BJ (cell line): ENCODE measurements around the gene GPR17. TPM values are rescaled to one million over a fixed set of nuclear protein-coding genes. Genes with fewer than 3 reads are reported as not detected.

Experiments
- CTCF ChIA-PET: fragments of 350-600 bp; formaldehyde crosslinking; extraction: SDS; loops from one replicate; lab custom pipeline; 2021; ENCODE audit warnings: antibody characterized with exemption, inconsistent platforms; lab: Yijun Ruan, JAX
- POLR2A ChIA-PET: fragments of 300-600 bp; sonication (Branson Sonifier 250); formaldehyde crosslinking; extraction: SDS; loops from one replicate; lab custom pipeline; 2021; ENCODE audit warnings: antibody characterized with exemption; lab: Charles Lee
- DNase-seq: peaks from one replicate; pipeline ENCODE4 v3.0.0-alpha.2; 2011; ENCODE audit warnings: low read depth
- H3K27me3 ChIP-seq: 2 replicates; pipeline ENCODE4 v1.6.0; 2011; ENCODE audit warnings: low read length; ENCODE audit not compliant: control insufficient read depth, insufficient read depth
- H3K36me3 ChIP-seq: 2 replicates; pipeline ENCODE4 v1.5.1; 2011; ENCODE audit warnings: low read length; ENCODE audit not compliant: control insufficient read depth, insufficient read depth
- H3K4me3 ChIP-seq: 2 replicates; pipeline ENCODE4 v1.5.1; 2011; ENCODE audit warnings: low read depth, mild to moderate bottlenecking, control low read depth, low read length
- CTCF ChIP-seq: IDR thresholded peaks from 2 replicates; pipeline ENCODE4 v1.5.1; 2011; ENCODE audit warnings: low read depth, mild to moderate bottlenecking, control low read depth, inconsistent platforms, low read length, moderate library complexity; ENCODE audit not compliant: insufficient read depth
- polyA minus RNA-seq: library from RNA; depleted of rRNA, polyadenylated mRNA; stranded (reverse); fragments of >200 nt; gene quantifications from 2 replicates; pipeline ENCODE4 v1.2.3, GENCODE V29; 2011; rRNA and poly(A)+ RNA removed
- polyA plus RNA-seq: library from polyadenylated mRNA; depleted of rRNA; stranded (reverse); fragments of >200 nt; gene quantifications from 2 replicates; pipeline ENCODE4 v1.2.3, GENCODE V29; 2011; rRNA removed

GPR17 gene, protein sequence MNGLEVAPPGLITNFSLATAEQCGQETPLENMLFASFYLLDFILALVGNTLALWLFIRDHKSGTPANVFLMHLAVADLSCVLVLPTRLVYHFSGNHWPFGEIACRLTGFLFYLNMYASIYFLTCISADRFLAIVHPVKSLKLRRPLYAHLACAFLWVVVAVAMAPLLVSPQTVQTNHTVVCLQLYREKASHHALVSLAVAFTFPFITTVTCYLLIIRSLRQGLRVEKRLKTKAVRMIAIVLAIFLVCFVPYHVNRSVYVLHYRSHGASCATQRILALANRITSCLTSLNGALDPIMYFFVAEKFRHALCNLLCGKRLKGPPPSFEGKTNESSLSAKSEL
- not detected in 2 replicates for polyA plus RNA-seq
- not detected in 2 replicates for polyA minus RNA-seq

- ChIA-PET CTCF (interaction anchor here (2.8 kb wide), 1 partner anchor 54 kb away, joined by 14 read pairs; no protein-coding TSS in a partner anchor), POLR2A (no interaction called here)
- no peak for DNase-seq
- H3K36me3 ChIP-seq = peaks cover 4% of the 10 kb centered on the region
- H3K27me3 ChIP-seq = no peaks in the 10 kb centered on the region
- no peak for TF ChIP-seq CTCF
- H3K4me3 ChIP-seq = no peak within 1 kb of the TSS
These were observed at the start of gene GPR17 for GRCh38 chr2:127645395-127646291. TSS of gene GPR17 (plus strand) at chr2:127646153. CDS start at chr2:127650736, 4,583 bp downstream.

DNA sequence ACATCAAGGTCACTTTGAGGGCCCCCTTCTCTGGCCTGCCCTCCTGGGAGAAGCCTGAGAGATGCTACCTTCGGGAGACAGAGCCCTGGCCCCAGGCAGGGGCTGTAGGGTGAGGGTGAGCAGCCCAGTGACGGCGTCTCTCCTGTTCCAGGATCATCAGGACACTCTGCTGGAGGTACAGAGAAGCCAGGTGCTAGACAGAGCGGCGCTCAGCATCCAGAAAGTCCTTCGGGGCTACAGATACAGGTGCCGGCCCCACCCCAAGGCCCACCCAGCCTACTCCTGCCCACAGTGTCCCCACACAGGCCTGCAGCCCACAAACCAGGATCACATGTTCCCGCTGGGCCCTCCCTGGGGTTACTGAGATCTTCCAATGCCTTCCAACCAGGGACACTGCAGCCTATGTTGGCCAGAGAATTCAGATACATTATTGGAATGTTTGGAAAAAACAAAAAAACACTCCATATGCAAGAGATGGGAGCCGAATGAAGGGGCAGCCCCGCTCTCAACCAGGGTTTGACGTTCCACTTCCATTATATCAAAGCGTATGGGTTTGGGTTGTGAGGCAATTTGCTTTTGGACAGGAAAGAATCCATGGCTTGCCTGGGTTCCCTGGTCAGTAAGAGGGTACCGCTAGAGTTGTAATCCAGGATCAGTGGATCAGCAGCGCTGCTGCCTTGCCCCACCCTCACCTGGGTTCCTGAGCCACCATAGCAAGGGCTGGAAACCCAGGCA, 49.5 kb upstream of the GPR17 start:
- TF ChIP-seq CTCF = no peak
- Histone ChIP-seq H3K4me3 (no peak overlapping the region), H3K27me3 (no peaks in the 10 kb centered on the region), H3K36me3 (no peaks in the 10 kb centered on the region)
- CTCF ChIA-PET = interaction anchor here (3.0 kb wide), 1 partner anchor 54 kb away, joined by 11 read pairs; no protein-coding TSS in a partner anchor
- POLR2A ChIA-PET = no interaction called here
- DNase-seq = no peak

GRCh38 chr2:127597046-127597983, 48.6 kb upstream of the GPR17 start:
- ChIA-PET CTCF (no interaction called here), POLR2A (no interaction called here)
- no peaks in the 10 kb centered on the region for H3K36me3 ChIP-seq
- H3K27me3 ChIP-seq = no peaks in the 10 kb centered on the region
- no peak overlapping the region for H3K4me3 ChIP-seq
- DNase-seq = no peak
- TF ChIP-seq CTCF = no peak

DNA sequence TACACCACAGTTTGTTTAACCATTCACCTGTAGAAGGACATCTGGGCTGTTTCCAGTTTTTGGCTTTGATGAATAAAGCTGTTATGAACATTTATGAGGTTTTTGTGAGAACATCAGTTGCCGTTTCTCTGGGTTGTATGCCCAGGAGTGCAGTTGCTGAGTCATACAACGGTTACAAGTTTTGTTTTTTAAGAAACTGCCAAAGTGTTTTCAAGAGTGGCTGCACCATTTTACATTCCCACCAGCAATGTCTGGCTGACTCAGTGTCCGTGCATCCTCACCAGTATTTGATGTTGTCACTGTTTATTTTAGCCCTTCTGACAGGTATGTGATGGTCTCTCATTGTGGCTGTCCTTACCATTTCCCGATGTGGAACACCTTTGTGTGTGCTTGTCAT, 48.0 kb upstream of the GPR17 start:
- no peak for DNase-seq
- H3K27me3 ChIP-seq = no peaks in the 10 kb centered on the region
- CTCF ChIA-PET = interaction anchor here (1.2 kb wide), 1 partner anchor 13 kb away, joined by 6 read pairs; no protein-coding TSS in a partner anchor
- no peaks in the 10 kb centered on the region for H3K36me3 ChIP-seq
- no peak for TF ChIP-seq CTCF
- POLR2A ChIA-PET = no interaction called here
- no peak overlapping the region for H3K4me3 ChIP-seq
